Body of pancreas (tissue), 4 donors: ENCODE data around the gene ZNF565.

Experiments used
- CTCF ChIP-seq, 7 experiments: fragments of 450-650 bp in 4 of 7; fragments of 200-600 bp in 3 of 7; sonication (generic) in 3 of 7; IDR thresholded peaks; one replicate each; pipeline ENCODE4 v1.5.1; 2016 to 2019; ENCODE audit warnings: antibody characterized with exemption in 7 of 7
- POLR2A ChIP-seq, 3 donors: fragments of 450-650 bp; IDR thresholded peaks; one replicate each; pipeline ENCODE4 v1.6.1; 2016; ENCODE audit warnings: antibody characterized with exemption in 3 of 3, mild to moderate bottlenecking in 2 of 3

DNA sequence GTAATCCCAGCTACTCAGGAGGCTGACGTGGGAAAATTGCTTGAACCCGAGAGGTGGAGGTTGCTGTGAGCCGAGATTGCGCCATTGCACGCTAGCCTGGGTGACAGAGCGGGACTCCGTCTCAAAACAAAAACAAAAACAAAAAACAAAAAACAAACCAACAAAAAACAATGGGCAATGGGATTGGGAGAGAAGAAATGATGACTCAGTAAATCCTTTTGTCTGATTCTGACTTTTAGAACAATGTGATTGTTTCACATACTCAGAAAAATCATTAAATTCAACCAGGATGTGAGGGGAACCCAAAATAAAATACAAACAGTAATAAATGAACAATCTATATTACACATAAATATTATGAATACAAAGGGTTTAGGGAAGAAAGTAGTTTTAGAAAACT lies 5.1 kb downstream of the ZNF565 start:
- no peak for TF ChIP-seq CTCF (IDR thresholded peaks at IDR 0.05)
- TF ChIP-seq POLR2A (IDR thresholded peaks at IDR 0.05), result no peak
